Measurements from ENCODE around the gene ATP10A.

The ATP10A gene

GRCh38 chr15:25812845-25813244 lies 50.3 kb downstream of the ATP10A start:
- ATAC-seq: no peak
- TF ChIP-seq ARNTL (CRISPR knock-in tag; IDR thresholded peaks at IDR 0.05; ENCODE audit: borderline replicate concordance, low read depth) (no peak), ZNF565 (CRISPR knock-in tag; conservative IDR thresholded peaks at IDR 0.05; ENCODE audit: low read depth) (no peak), CREB5 (CRISPR knock-in tag; IDR thresholded peaks at IDR 0.05; ENCODE audit: low read depth) (no peak), ZFP30 (CRISPR knock-in tag; IDR thresholded peaks at IDR 0.05) (no peak), ESRRG (CRISPR knock-in tag; IDR thresholded peaks at IDR 0.05) (no peak), GLIS3 (CRISPR knock-in tag; IDR thresholded peaks at IDR 0.05) (no peak), TOX (CRISPR knock-in tag; IDR thresholded peaks at IDR 0.05; ENCODE audit: borderline replicate concordance) (no peak), RARB (CRISPR knock-in tag; IDR thresholded peaks at IDR 0.05) (no peak), CSRNP3 (CRISPR knock-in tag; IDR thresholded peaks at IDR 0.05) (no peak), PATZ1 (CRISPR knock-in tag; IDR thresholded peaks at IDR 0.05; ENCODE audit: borderline replicate concordance) (no peak), ZFP3 (CRISPR knock-in tag; IDR thresholded peaks at IDR 0.05) (no peak), SNAI2 (CRISPR knock-in tag; IDR thresholded peaks at IDR 0.05) (no peak)
- TF ChIP-seq, protein P1, sequence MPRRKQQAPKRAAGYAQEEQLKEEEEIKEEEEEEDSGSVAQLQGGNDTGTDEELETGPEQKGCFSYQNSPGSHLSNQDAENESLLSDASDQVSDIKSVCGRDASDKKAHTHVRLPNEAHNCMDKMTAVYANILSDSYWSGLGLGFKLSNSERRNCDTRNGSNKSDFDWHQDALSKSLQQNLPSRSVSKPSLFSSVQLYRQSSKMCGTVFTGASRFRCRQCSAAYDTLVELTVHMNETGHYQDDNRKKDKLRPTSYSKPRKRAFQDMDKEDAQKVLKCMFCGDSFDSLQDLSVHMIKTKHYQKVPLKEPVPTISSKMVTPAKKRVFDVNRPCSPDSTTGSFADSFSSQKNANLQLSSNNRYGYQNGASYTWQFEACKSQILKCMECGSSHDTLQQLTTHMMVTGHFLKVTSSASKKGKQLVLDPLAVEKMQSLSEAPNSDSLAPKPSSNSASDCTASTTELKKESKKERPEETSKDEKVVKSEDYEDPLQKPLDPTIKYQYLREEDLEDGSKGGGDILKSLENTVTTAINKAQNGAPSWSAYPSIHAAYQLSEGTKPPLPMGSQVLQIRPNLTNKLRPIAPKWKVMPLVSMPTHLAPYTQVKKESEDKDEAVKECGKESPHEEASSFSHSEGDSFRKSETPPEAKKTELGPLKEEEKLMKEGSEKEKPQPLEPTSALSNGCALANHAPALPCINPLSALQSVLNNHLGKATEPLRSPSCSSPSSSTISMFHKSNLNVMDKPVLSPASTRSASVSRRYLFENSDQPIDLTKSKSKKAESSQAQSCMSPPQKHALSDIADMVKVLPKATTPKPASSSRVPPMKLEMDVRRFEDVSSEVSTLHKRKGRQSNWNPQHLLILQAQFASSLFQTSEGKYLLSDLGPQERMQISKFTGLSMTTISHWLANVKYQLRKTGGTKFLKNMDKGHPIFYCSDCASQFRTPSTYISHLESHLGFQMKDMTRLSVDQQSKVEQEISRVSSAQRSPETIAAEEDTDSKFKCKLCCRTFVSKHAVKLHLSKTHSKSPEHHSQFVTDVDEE (CRISPR knock-in tag; IDR thresholded peaks at IDR 0.05): no peak

- TF ChIP-seq RARB (CRISPR knock-in tag; IDR thresholded peaks at IDR 0.05): no peak
- no peak for ATAC-seq
Measured at GRCh38 chr15:25812073-25812472, 51.1 kb downstream of the ATP10A start.

GRCh38 chr15:25811481-25811906 lies 51.6 kb downstream of the ATP10A start:
- ATAC-seq: no peak
- TF ChIP-seq ISL1 (CRISPR knock-in tag; IDR thresholded peaks at IDR 0.05) (no peak), GLIS3 (CRISPR knock-in tag; IDR thresholded peaks at IDR 0.05) (no peak), PPARA (CRISPR knock-in tag; IDR thresholded peaks at IDR 0.05; ENCODE audit: borderline replicate concordance) (no peak), ZNF8 (CRISPR knock-in tag; IDR thresholded peaks at IDR 0.05) (no peak), SNAI2 (CRISPR knock-in tag; IDR thresholded peaks at IDR 0.05) (no peak), TOX (CRISPR knock-in tag; IDR thresholded peaks at IDR 0.05; ENCODE audit: borderline replicate concordance) (no peak), CREB5 (CRISPR knock-in tag; IDR thresholded peaks at IDR 0.05; ENCODE audit: low read depth) (no peak), ZC3H10 (CRISPR knock-in tag; IDR thresholded peaks at IDR 0.05) (no peak), PATZ1 (CRISPR knock-in tag; IDR thresholded peaks at IDR 0.05; ENCODE audit: borderline replicate concordance) (no peak)
- TF ChIP-seq, protein P2, sequence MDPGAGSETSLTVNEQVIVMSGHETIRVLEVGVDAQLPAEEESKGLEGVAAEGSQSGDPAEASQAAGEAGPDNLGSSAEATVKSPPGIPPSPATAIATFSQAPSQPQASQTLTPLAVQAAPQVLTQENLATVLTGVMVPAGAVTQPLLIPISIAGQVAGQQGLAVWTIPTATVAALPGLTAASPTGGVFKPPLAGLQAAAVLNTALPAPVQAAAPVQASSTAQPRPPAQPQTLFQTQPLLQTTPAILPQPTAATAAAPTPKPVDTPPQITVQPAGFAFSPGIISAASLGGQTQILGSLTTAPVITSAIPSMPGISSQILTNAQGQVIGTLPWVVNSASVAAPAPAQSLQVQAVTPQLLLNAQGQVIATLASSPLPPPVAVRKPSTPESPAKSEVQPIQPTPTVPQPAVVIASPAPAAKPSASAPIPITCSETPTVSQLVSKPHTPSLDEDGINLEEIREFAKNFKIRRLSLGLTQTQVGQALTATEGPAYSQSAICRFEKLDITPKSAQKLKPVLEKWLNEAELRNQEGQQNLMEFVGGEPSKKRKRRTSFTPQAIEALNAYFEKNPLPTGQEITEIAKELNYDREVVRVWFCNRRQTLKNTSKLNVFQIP (CRISPR knock-in tag; IDR thresholded peaks at IDR 0.05; ENCODE audit: borderline replicate concordance, low read depth): no peak
- TF ChIP-seq, protein P1 (CRISPR knock-in tag; IDR thresholded peaks at IDR 0.05): no peak
